Ovary (tissue), 9 donors: Measurements from ENCODE around the gene ALOX12. TPM values are rescaled to one million over a fixed set of nuclear protein-coding genes. Genes with fewer than 3 reads are reported as not detected.
A peak's percentile ranks its signal among the peaks of the same experiment; 100 is the strongest.

ENCODE experiments used
- DNase-seq, 5 donors: peaks; one replicate each; pipeline ENCODE4 v3.0.0-alpha.2; 2019 to 2020
- H3K27ac ChIP-seq, 2 donors: fragments of 200-600 bp; one replicate each; pipeline versions ENCODE4 v1.5.1 to v1.8.0; 2019 to 2022
- H3K27me3 ChIP-seq: fragments of 200-600 bp; one replicate; pipeline ENCODE4 v1.8.0; 2022
- H3K36me3 ChIP-seq: fragments of 200-600 bp; sonication (generic); one replicate; pipeline ENCODE4 v1.5.1; 2019
- H3K4me1 ChIP-seq: one replicate; pipeline ENCODE4 v1.8.1; 2013; ENCODE audit warnings: mild to moderate bottlenecking, moderate library complexity; ENCODE audit not compliant: insufficient read depth
- H3K4me3 ChIP-seq: fragments of 200-600 bp; sonication (generic); one replicate; pipeline ENCODE4 v1.5.1; 2017
- H3K9me3 ChIP-seq, 2 donors: fragments of 200-600 bp in 1 of 2; sonication (generic) in 1 of 2; one replicate each; pipeline versions ENCODE4 v1.5.1 to v1.8.1; 2013 to 2019; ENCODE audit warnings: mild to moderate bottlenecking in 1 of 2, moderate library complexity in 1 of 2
- EP300 ChIP-seq: sonication (generic); formaldehyde crosslinking; IDR thresholded peaks from one replicate; pipeline ENCODE4 v1.6.1; 2017; ENCODE audit warnings: antibody characterized with exemption
- POLR2A ChIP-seq: fragments of 450-650 bp; IDR thresholded peaks from one replicate; pipeline ENCODE4 v1.6.1; 2017; ENCODE audit warnings: antibody characterized with exemption, mild to moderate bottlenecking, moderate library complexity
- WGBS, 3 donors: extraction: QIAGEN DNeasy Blood & Tissue Kit in 1 of 3; methylation state at CpG; one replicate each; pipeline versions ENCODE4 v1.1.5 to v1.1.7; 2013 to 2017; 5-methylcytosine and 5-hydroxymethylcytosine counted together
- intact Hi-C, 4 donors: fragments of 100-400 bp; cut with DNase I; formaldehyde crosslinking; loops; one replicate each; pipeline versions ENCODE4 v1.11.0 to v1.15.1; 2022 to 2023
- polyA plus RNA-seq, 2 donors: library from polyadenylated mRNA; stranded (reverse); fragments of 200-250 nt in 1 of 2; fragments of 350-450 nt in 1 of 2; fragmentation: Illumina TruSeq in 1 of 2; extraction: RNeasy Lipid Tissue Mini Kit (QIAGEN cat#74804) in 1 of 2; gene quantifications; one replicate each; pipeline ENCODE4 v1.2.3, GENCODE V29; 2013 to 2014
- total RNA-seq, 7 donors: library from RNA; depleted of rRNA in 2 of 7; stranded (reverse); fragments of >200 nt in 2 of 7; fragmentation: NEBNext Ultra II Directional in 3 of 7; extraction: Animal tissue kit (Norgen Biotek cat#: 25700) in 3 of 7; gene quantifications; one replicate each; pipeline versions ENCODE4 v1.1.0 to v1.2.4, GENCODE V29; 2016 to 2023
- TF ChIP-seq, protein P1 (sequence below), 3 donors: fragments of 450-650 bp in 2 of 3; fragments of 200-600 bp in 1 of 3; IDR thresholded peaks; one replicate each; pipeline versions ENCODE4 v1.5.1 to v1.8.0; 2016 to 2022; ENCODE audit warnings: antibody characterized with exemption in 3 of 3, mild to moderate bottlenecking in 1 of 3
- donor health status: DM: no; HTN: no; CAD: no; lungs with moderate emphysema.
- donor health status: DM: no; HTN: no; CAD: no.
- donor health status: Bipolar disorder and iron deficiency.
- donor health status: DM: yes; HTN: yes; CAD: no.
- donor health status: DM: no; HTN: no; CAD: no.
- donor health status: DM: yes; HTN: yes; CAD: no.

The ALOX12 gene
- total and polyA plus RNA-seq, 9 donors, result 0.05 to 0.74 (median 0.56) TPM; not detected in 5

DNA sequence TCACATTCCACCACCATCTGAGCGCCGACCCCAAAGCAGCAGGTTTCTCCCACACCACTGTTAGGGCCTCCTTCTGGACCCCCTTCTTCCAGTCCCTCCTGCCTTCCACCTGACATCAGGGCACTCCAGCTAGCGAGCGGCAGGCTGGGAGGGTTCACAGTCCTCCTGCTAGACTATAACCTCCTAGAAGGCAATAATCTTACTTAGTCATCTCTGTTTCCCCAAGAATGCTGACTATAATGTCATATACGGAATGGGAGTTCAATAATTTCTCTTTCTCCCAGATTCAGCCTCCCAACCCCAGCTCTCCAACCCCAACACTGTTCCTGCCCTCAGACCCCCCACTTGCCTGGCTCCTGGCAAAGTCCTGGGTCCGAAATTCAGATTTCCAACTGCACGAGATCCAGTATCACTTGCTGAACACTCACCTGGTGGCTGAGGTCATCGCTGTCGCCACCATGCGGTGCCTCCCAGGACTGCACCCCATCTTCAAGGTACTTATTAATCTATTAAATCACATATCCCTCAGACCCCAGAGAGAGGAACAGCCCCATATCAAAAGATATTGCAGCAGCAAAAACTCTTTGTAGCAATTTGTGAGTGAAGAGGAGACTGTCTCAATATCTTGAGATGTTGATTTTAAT lies 5.6 kb downstream of the ALOX12 start:
- no peaks in the 10 kb centered on the region for H3K9me3 ChIP-seq
- no peak overlapping the region for H3K27ac ChIP-seq
- no peak overlapping the region for H3K4me3 ChIP-seq
- TF ChIP-seq POLR2A (no peak), EP300 (no peak)
- TF ChIP-seq, protein P1, sequence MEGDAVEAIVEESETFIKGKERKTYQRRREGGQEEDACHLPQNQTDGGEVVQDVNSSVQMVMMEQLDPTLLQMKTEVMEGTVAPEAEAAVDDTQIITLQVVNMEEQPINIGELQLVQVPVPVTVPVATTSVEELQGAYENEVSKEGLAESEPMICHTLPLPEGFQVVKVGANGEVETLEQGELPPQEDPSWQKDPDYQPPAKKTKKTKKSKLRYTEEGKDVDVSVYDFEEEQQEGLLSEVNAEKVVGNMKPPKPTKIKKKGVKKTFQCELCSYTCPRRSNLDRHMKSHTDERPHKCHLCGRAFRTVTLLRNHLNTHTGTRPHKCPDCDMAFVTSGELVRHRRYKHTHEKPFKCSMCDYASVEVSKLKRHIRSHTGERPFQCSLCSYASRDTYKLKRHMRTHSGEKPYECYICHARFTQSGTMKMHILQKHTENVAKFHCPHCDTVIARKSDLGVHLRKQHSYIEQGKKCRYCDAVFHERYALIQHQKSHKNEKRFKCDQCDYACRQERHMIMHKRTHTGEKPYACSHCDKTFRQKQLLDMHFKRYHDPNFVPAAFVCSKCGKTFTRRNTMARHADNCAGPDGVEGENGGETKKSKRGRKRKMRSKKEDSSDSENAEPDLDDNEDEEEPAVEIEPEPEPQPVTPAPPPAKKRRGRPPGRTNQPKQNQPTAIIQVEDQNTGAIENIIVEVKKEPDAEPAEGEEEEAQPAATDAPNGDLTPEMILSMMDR (IDR thresholded peaks at IDR 0.05), result no peak
- H3K36me3 ChIP-seq, result no peaks in the 10 kb centered on the region
- WGBS, 3 donors, result 68 to 72% (median 70%) methylated on average over 10 of the region's 10 CpGs
- H3K27me3 ChIP-seq, result no peaks in the 10 kb centered on the region
- H3K4me1 ChIP-seq, result no peaks in the 10 kb centered on the region
- no peak for DNase-seq
- intact Hi-C loops, result loop anchor here in 2 of 4 donors (10.0 kb wide), 2 partner anchors 87 to 337 kb away; no protein-coding TSS in a partner anchor

DNA sequence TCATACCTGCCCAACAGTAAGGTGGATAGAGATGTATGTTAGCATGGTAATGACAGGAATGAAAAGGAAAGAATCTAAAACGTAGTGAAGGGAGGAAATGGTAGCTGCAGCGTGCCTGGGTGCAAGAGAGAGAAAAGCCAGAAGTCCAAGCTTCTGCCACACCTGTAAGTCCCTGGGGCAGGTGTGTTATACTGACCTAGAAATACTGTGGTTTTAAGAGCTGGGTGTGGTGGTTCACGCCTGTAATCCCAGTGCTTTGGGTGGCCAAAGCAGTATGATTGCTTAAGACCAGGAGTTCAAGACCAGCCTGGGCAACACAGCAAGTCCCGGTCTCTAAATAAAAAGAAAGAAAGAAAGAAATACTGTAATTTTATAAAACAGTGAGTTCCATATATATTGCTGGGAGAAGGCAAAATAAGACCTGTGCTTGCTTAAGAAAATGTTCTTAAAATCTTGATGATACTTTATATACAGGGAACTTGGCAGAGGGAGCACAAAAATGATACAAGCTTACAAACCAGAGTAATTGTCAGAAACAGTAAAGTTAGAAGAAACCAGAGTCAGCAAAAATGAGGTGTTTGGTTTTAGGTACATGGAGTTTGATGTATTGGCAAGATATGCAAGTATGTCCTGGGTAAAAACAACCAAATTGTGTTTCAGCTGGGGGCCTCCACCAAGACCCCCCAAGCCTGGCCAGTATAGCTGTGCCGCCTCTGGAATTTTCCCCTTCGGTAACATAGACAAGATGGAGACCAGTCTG lies 6.6 kb downstream of the ALOX12 start:
- Histone ChIP-seq H3K9me3 (no peaks in the 10 kb centered on the region), H3K27ac (no peak overlapping the region), H3K27me3 (no peaks in the 10 kb centered on the region), H3K36me3 (no peaks in the 10 kb centered on the region), H3K4me1 (no peaks in the 10 kb centered on the region), H3K4me3 (no peak overlapping the region)
- WGBS, 3 donors, result 90 to 94% (median 92%) methylated on average over 6 of the region's 6 CpGs
- intact Hi-C loops, result loop anchor here in 2 of 4 donors (10.0 kb wide), 2 partner anchors 88 to 338 kb away; no protein-coding TSS in a partner anchor
- TF ChIP-seq POLR2A (no peak), EP300 (no peak)
- TF ChIP-seq, protein P1 (IDR thresholded peaks at IDR 0.05), result no peak
- DNase-seq, result no peak

DNA sequence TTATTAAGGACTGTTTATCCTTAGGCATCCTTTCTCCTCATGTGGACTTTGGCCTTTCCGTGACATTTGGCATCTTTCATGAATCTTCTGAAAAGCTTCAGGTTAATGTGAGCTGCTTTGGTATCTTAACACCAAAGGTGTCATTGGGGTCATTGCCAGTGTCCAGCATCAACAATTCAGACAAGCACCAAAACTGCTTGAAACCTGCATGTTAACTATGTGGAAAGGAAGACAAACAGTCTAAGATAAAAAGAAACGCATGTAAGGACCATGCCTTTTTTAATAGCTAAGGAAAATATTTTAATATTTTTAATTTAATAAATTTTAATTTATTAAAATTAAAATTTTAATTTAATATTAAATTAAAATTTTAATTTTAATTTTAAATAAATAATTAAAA lies 7.9 kb downstream of the ALOX12 start:
- H3K27me3 ChIP-seq, result no peaks in the 10 kb centered on the region
- no peak overlapping the region for H3K4me3 ChIP-seq
- H3K9me3 ChIP-seq, result no peaks in the 10 kb centered on the region
- intact Hi-C loops, result loop anchor here in 2 of 4 donors (10.0 kb wide), 2 partner anchors 89 to 339 kb away; no protein-coding TSS in a partner anchor
- no peaks in the 10 kb centered on the region for H3K36me3 ChIP-seq
- DNase-seq, result no peak
- no peak overlapping the region for H3K27ac ChIP-seq
- 89 to 93% (median 93%) methylated on average over 2 of the region's 2 CpGs for WGBS, 3 donors
- TF ChIP-seq POLR2A (no peak), EP300 (no peak)
- TF ChIP-seq, protein P1 (IDR thresholded peaks at IDR 0.05), result no peak
- H3K4me1 ChIP-seq, result no peaks in the 10 kb centered on the region

DNA sequence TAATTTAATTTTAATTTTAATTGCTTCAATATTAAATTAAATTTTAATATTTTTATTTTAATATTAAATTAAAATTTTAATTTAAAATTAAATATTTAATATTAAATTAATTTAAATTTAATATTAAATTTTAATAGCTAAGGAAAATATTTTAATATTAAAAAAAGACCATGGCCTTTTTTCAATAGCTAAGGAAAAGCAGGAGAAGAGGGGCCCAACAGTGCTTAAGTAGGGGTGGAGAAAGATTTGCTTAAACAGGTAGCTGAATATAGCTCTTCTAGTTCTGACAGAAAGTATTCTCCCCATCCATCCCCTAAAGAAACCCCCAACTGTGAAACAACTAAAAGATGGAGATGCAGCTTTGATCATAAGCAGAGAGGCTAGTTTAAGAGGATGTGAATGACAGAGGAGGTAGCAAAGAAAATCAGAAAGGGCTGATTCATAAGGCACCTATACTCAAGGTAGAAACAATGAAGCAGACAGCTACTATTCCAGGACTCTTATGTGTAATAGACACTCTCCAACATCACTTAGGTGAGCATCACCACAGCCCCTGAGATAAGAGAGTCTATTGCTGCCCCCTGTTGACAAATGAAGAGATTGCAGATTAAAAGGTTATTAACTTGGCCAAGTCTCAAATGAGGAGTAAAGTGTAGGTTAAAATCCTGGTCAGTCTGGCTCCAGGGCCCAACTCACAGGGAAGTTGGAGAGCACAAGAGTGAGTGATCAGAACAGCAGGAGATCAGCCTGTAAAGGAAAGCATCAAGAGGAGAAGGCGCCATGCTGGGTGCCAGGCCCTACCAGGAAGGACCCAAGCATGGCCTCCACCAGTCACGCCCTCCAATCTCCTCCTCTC lies 8.8 kb downstream of the ALOX12 start:
- DNase-seq, result no peak
- intact Hi-C loops, result loop anchor here in 3 of 4 donors (5.0 to 10.0 kb wide), 3 partner anchors 90 to 340 kb away; no protein-coding TSS in a partner anchor
- WGBS, 3 donors, result 88 to 96% (median 96%) methylated on average over 2 of the region's 2 CpGs
- Histone ChIP-seq H3K9me3 (no peaks in the 10 kb centered on the region), H3K4me3 (no peak overlapping the region), H3K36me3 (no peaks in the 10 kb centered on the region), H3K27ac (no peak overlapping the region), H3K27me3 (no peaks in the 10 kb centered on the region), H3K4me1 (no peaks in the 10 kb centered on the region)
- TF ChIP-seq POLR2A (no peak), EP300 (no peak)
- TF ChIP-seq, protein P1 (IDR thresholded peaks at IDR 0.05), result peak; percentile 46 to 55 (median 46)
